ENCODE data around the gene TRPM3.

GRCh38 chr9:70856411-70856810 is 265.0 kb downstream of the TRPM3 start:
- TF ChIP-seq GABPA (IDR thresholded peaks at IDR 0.05 in 1 of 2, conservative IDR thresholded peaks at IDR 0.05 in 1 of 2) (no peak), SP1 (IDR thresholded peaks at IDR 0.05) (no peak), CTCF (IDR thresholded peaks at IDR 0.05; ENCODE audit: low read depth, low read length, missing input control) (no peak), RXRA (IDR thresholded peaks at IDR 0.05) (no peak), EGR1 (IDR thresholded peaks at IDR 0.05; ENCODE audit: low read depth in 2 of 2) (no peak)

All from liver (tissue), 3 donors.